Measurements from ENCODE around the gene C1orf35. TPM values are rescaled to one million over a fixed set of nuclear protein-coding genes. Genes with fewer than 3 reads are reported as not detected.

The C1orf35 gene
- total and polyA plus RNA-seq, 9 of the 15 experiments (the other 6 are each of a cell fraction or from before 2014, with no cell fraction given), result 3.2 to 48.7 (median 12.5) TPM

DNA sequence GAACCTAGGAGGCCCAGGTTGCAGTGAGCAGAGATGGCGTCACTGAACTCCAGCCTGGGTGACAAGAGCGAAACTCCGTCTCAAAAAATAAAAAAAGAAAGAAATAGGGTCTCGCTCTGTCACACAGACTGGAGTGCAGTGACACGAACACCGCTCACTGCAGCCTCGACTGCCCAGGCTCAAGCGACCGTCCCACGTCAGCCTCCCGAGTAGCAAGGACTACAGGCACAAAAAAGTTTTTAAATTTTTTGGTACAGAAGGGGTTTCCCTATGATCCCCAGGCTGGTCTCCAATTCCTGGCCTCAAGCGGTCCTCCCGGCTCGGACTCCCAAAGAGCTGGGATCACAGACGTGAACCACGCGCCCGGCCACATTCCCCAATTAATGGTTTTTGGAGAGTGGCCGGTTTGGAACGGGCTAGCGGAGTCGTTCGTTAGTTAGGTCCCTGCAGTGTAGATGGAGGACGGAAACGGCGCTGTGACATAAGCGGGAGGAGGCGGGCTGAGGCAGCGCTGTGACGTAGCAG, 36.3 kb upstream of the C1orf35 start (continued):
- no peak for TF ChIP-seq HSF4 (CRISPR knock-in tag; IDR thresholded peaks at IDR 0.05; ENCODE audit: borderline replicate concordance)
- no peak for TF ChIP-seq TOE1 (IDR thresholded peaks at IDR 0.05; ENCODE audit: borderline replicate concordance)
- TF ChIP-seq TOE1 (CRISPR knock-in tag; IDR thresholded peaks at IDR 0.05; ENCODE audit: borderline replicate concordance, low read depth), result no peak
- TF ChIP-seq, protein P1, sequence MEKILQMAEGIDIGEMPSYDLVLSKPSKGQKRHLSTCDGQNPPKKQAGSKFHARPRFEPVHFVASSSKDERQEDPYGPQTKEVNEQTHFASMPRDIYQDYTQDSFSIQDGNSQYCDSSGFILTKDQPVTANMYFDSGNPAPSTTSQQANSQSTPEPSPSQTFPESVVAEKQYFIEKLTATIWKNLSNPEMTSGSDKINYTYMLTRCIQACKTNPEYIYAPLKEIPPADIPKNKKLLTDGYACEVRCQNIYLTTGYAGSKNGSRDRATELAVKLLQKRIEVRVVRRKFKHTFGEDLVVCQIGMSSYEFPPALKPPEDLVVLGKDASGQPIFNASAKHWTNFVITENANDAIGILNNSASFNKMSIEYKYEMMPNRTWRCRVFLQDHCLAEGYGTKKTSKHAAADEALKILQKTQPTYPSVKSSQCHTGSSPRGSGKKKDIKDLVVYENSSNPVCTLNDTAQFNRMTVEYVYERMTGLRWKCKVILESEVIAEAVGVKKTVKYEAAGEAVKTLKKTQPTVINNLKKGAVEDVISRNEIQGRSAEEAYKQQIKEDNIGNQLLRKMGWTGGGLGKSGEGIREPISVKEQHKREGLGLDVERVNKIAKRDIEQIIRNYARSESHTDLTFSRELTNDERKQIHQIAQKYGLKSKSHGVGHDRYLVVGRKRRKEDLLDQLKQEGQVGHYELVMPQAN (IDR thresholded peaks at IDR 0.05; ENCODE audit: borderline replicate concordance), result peak; percentile 60
- TF ChIP-seq SOX6 (IDR thresholded peaks at IDR 0.05), result no peak
- TF ChIP-seq PURB (CRISPR knock-in tag; IDR thresholded peaks at IDR 0.05; ENCODE audit: low read depth), result no peak
- TF ChIP-seq, protein P2, sequence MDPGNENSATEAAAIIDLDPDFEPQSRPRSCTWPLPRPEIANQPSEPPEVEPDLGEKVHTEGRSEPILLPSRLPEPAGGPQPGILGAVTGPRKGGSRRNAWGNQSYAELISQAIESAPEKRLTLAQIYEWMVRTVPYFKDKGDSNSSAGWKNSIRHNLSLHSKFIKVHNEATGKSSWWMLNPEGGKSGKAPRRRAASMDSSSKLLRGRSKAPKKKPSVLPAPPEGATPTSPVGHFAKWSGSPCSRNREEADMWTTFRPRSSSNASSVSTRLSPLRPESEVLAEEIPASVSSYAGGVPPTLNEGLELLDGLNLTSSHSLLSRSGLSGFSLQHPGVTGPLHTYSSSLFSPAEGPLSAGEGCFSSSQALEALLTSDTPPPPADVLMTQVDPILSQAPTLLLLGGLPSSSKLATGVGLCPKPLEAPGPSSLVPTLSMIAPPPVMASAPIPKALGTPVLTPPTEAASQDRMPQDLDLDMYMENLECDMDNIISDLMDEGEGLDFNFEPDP (CRISPR knock-in tag; IDR thresholded peaks at IDR 0.05), result no peak
- TF ChIP-seq RAD51 (IDR thresholded peaks at IDR 0.05; ENCODE audit: borderline replicate concordance, low read depth), result no peak
- peak; percentile 44 for TF ChIP-seq CHD1 (IDR thresholded peaks at IDR 0.05; ENCODE audit: low read length)
- TF ChIP-seq NFIC (IDR thresholded peaks at IDR 0.05), result peak; percentile 36; the same call in 1 of the 2 replicates
- TF ChIP-seq TGIF2 (CRISPR knock-in tag; IDR thresholded peaks at IDR 0.05), result no peak
- TF ChIP-seq, protein P3, sequence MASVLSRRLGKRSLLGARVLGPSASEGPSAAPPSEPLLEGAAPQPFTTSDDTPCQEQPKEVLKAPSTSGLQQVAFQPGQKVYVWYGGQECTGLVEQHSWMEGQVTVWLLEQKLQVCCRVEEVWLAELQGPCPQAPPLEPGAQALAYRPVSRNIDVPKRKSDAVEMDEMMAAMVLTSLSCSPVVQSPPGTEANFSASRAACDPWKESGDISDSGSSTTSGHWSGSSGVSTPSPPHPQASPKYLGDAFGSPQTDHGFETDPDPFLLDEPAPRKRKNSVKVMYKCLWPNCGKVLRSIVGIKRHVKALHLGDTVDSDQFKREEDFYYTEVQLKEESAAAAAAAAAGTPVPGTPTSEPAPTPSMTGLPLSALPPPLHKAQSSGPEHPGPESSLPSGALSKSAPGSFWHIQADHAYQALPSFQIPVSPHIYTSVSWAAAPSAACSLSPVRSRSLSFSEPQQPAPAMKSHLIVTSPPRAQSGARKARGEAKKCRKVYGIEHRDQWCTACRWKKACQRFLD (CRISPR knock-in tag; IDR thresholded peaks at IDR 0.05), result no peak
- TF ChIP-seq, protein P4, sequence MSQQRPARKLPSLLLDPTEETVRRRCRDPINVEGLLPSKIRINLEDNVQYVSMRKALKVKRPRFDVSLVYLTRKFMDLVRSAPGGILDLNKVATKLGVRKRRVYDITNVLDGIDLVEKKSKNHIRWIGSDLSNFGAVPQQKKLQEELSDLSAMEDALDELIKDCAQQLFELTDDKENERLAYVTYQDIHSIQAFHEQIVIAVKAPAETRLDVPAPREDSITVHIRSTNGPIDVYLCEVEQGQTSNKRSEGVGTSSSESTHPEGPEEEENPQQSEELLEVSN (IDR thresholded peaks at IDR 0.05; ENCODE audit: borderline replicate concordance in 1 of 2, extremely low read depth in 1 of 2, insufficient read depth in 1 of 2, insufficient read length in 1 of 2, low read depth in 1 of 2, low read length in 1 of 2, poor library complexity in 1 of 2, severe bottlenecking in 1 of 2), result peak in 1 of 2 experiments; percentile 5
- no peak for TF ChIP-seq RFX5 (IDR thresholded peaks at IDR 0.05; ENCODE audit: low read depth, low read length)
- no peak for TF ChIP-seq NCOA4 (IDR thresholded peaks at IDR 0.05; ENCODE audit: partially characterized antibody)
- TF ChIP-seq, protein P5, sequence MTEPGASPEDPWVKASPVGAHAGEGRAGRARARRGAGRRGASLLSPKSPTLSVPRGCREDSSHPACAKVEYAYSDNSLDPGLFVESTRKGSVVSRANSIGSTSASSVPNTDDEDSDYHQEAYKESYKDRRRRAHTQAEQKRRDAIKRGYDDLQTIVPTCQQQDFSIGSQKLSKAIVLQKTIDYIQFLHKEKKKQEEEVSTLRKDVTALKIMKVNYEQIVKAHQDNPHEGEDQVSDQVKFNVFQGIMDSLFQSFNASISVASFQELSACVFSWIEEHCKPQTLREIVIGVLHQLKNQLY (CRISPR knock-in tag; conservative IDR thresholded peaks at IDR 0.05), result no peak
- TF ChIP-seq HDGF (IDR thresholded peaks at IDR 0.05), result no peak
- no peak for TF ChIP-seq CCNT2 (IDR thresholded peaks at IDR 0.05; ENCODE audit: borderline replicate concordance, extremely low read depth, insufficient read length, low read depth, low read length)
- no peak for TF ChIP-seq MTF1 (CRISPR knock-in tag; IDR thresholded peaks at IDR 0.05; ENCODE audit: borderline replicate concordance)
